WTC11 (cell line): Measurements from ENCODE around the gene FKBP11. TPM values are rescaled to one million over a fixed set of nuclear protein-coding genes. Genes with fewer than 3 reads are reported as not detected.

Source experiments
- ATAC-seq: fragments of 200-7000 bp; cut with Tn5 transposase; 2 replicates; pipeline ENCODE4 v1.10.0; 2021; ENCODE audit warnings: mild to moderate bottlenecking, moderate library complexity
- CTCF ChIA-PET: fragments of 300-600 bp; sonication (Branson Sonifier 250); formaldehyde crosslinking; loops from one replicate; lab custom pipeline; 2021; ENCODE audit warnings: antibody characterized with exemption; lab: Charles Lee
- POLR2A ChIA-PET: fragments of 350-600 bp; sonication (Branson Sonifier 250); formaldehyde crosslinking; loops from one replicate; lab custom pipeline; 2021; ENCODE audit warnings: antibody characterized with exemption; lab: Charles Lee
- DNase-seq: peaks from one replicate; pipeline ENCODE4 v3.0.0; 2021; ENCODE audit warnings: low spot score
- H3K27ac Mint-ChIP-seq: 2 replicates; pipeline ENCODE4 v1.8.0; 2021; ENCODE audit warnings: mixed read lengths
- H3K27me3 Mint-ChIP-seq: 2 replicates; pipeline ENCODE4 v1.8.0; 2021; ENCODE audit warnings: low read depth, mild to moderate bottlenecking, moderate library complexity, mixed read lengths
- H3K36me3 Mint-ChIP-seq: 2 replicates; pipeline ENCODE4 v1.8.0; 2021; ENCODE audit warnings: mixed read lengths
- H3K4me1 Mint-ChIP-seq: 2 replicates; pipeline ENCODE4 v1.8.0; 2022; ENCODE audit warnings: mixed read lengths
- H3K4me3 Mint-ChIP-seq: 2 replicates; pipeline ENCODE4 v1.8.0; 2021; ENCODE audit warnings: mild to moderate bottlenecking, moderate library complexity, mixed read lengths
- H3K9me3 Mint-ChIP-seq: 2 replicates; pipeline ENCODE4 v1.8.0; 2021; ENCODE audit warnings: mixed read lengths
- CBFB ChIP-seq: sonication (generic); formaldehyde crosslinking; IDR thresholded peaks from 2 replicates; pipeline ENCODE4 v1.8.1; 2022; ENCODE audit warnings: mild to moderate bottlenecking, low read depth, missing genetic modification reagents
- E2F1 ChIP-seq: sonication (generic); formaldehyde crosslinking; IDR thresholded peaks from 2 replicates; pipeline ENCODE4 v1.8.0; 2022; ENCODE audit warnings: mild to moderate bottlenecking, missing genetic modification reagents
- FOXJ3 ChIP-seq: sonication (generic); formaldehyde crosslinking; IDR thresholded peaks from 2 replicates; pipeline ENCODE4 v1.9.0; 2021; ENCODE audit warnings: missing genetic modification reagents, mild to moderate bottlenecking, borderline replicate concordance
- GABPB1 ChIP-seq: sonication (generic); formaldehyde crosslinking; IDR thresholded peaks from 2 replicates; pipeline ENCODE4 v1.8.1; 2023; ENCODE audit warnings: mild to moderate bottlenecking, missing genetic modification reagents
- HMGA2 ChIP-seq: fragments of 250-450 bp; sonication (Bioruptor Pico); IDR thresholded peaks from 2 replicates; pipeline ENCODE4 v1.4.0; 2021; ENCODE audit warnings: mild to moderate bottlenecking, moderate library complexity
- KAT7 ChIP-seq: sonication (generic); formaldehyde crosslinking; IDR thresholded peaks from 2 replicates; pipeline ENCODE4 v1.8.1; 2023; ENCODE audit warnings: missing genetic modification reagents, mild to moderate bottlenecking, borderline replicate concordance
- NR2C2 ChIP-seq: sonication (generic); formaldehyde crosslinking; IDR thresholded peaks from 2 replicates; pipeline ENCODE4 v1.8.0; 2022; ENCODE audit warnings: mild to moderate bottlenecking, missing genetic modification reagents
- NR3C1 ChIP-seq: sonication (generic); formaldehyde crosslinking; conservative IDR thresholded peaks from 2 replicates; pipeline ENCODE4 v1.8.1; 2023; ENCODE audit warnings: low read depth, mild to moderate bottlenecking, missing genetic modification reagents
- RELA ChIP-seq: sonication (generic); formaldehyde crosslinking; IDR thresholded peaks from 2 replicates; pipeline ENCODE4 v1.8.1; 2022; ENCODE audit warnings: missing genetic modification reagents, mild to moderate bottlenecking, borderline replicate concordance
- SP1 ChIP-seq: sonication (generic); formaldehyde crosslinking; conservative IDR thresholded peaks from 2 replicates; pipeline ENCODE4 v1.8.1; 2022; ENCODE audit warnings: missing genetic modification reagents
- USF2 ChIP-seq: sonication (generic); formaldehyde crosslinking; IDR thresholded peaks from 2 replicates; pipeline ENCODE4 v1.8.1; 2023; ENCODE audit warnings: mild to moderate bottlenecking, missing genetic modification reagents, moderate library complexity
- ZNF263 ChIP-seq: sonication (generic); formaldehyde crosslinking; IDR thresholded peaks from 2 replicates; pipeline ENCODE4 v1.8.1; 2022; ENCODE audit warnings: low read depth, mild to moderate bottlenecking, moderate library complexity, missing genetic modification reagents
- ZNF317 ChIP-seq: sonication (generic); formaldehyde crosslinking; IDR thresholded peaks from 2 replicates; pipeline ENCODE4 v1.8.1; 2023; ENCODE audit warnings: low read depth, mild to moderate bottlenecking, moderate library complexity, missing genetic modification reagents, borderline replicate concordance
- ZNF416 ChIP-seq: fragments of 250-450 bp; sonication (Bioruptor Pico); IDR thresholded peaks from 2 replicates; pipeline ENCODE4 v1.9.0; 2021; ENCODE audit warnings: mild to moderate bottlenecking, inconsistent platforms
- total RNA-seq: library from RNA; stranded (reverse); gene quantifications from 3 replicates; pipeline ENCODE4 v1.2.3, GENCODE V29; 2021
- TF ChIP-seq, protein P1 (sequence below): sonication (generic); formaldehyde crosslinking; IDR thresholded peaks from 2 replicates; pipeline ENCODE4 v1.8.0; 2022; ENCODE audit warnings: mild to moderate bottlenecking, missing genetic modification reagents
- TF ChIP-seq, protein P2 (sequence below): sonication (generic); formaldehyde crosslinking; IDR thresholded peaks from 2 replicates; pipeline ENCODE4 v1.8.1; 2023; ENCODE audit warnings: mild to moderate bottlenecking, missing genetic modification reagents, moderate library complexity
- TF ChIP-seq, protein P3 (sequence below): sonication (generic); formaldehyde crosslinking; IDR thresholded peaks from 2 replicates; pipeline ENCODE4 v1.8.1; 2023; ENCODE audit warnings: mild to moderate bottlenecking, missing genetic modification reagents
- TF ChIP-seq, protein P4 (sequence below): sonication (generic); formaldehyde crosslinking; IDR thresholded peaks from 2 replicates; pipeline ENCODE4 v1.8.1; 2022; ENCODE audit warnings: mild to moderate bottlenecking, missing genetic modification reagents, moderate library complexity, borderline replicate concordance

Gene FKBP11
- total RNA-seq, 1 experiment from 2014 or later: 64.5 TPM

DNA sequence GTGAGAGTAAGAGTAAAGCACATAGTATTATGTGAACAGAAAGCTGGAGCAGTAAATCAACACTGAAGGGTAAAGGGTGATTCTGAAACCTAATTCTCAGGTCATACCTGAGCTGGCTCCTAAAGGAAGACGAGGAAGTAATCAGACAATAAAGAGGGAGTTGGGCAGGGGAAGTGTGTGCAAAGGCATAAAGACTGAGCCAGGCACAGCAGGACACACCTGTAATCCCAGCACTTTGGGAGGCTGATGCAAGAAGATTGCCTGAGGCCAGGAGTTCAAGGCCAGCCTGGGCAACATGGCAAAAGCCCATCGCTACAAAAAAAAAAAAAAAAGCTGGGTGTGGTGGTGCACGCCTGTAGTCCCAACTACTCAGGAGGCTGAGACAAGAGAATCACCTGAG lies 22.4 kb upstream of the FKBP11 start:
- Mint-ChIP-seq H3K36me3 (peaks cover 11% of the 10 kb centered on the region), H3K9me3 (no peaks in the 10 kb centered on the region), H3K27me3 (no peaks in the 10 kb centered on the region), H3K4me3 (no peak overlapping the region), H3K27ac (peak overlapping the region; percentile 33), H3K4me1 (peaks cover 12% of the 10 kb centered on the region)
- POLR2A ChIA-PET: interaction anchor here (0.6 to 1.1 kb wide), 2 partner anchors 9 to 18 kb away, joined by 3 to 5 read pairs; partner anchors contain the start of gene ARF3
- no peak for ATAC-seq
- no peak for TF ChIP-seq RELA (CRISPR knock-in tag)
- no peak for TF ChIP-seq USF2 (CRISPR knock-in tag)
- peak; percentile 33; the same call in 1 of the 2 replicates for TF ChIP-seq GABPB1 (CRISPR knock-in tag)
- DNase-seq: no peak
- CTCF ChIA-PET: interaction anchor here (0.7 to 1.7 kb wide), 7 partner anchors 10 to 95 kb away, joined by 3 to 6 read pairs (median 5); no protein-coding TSS in a partner anchor

- POLR2A ChIA-PET: interaction anchor here (1.1 kb wide), 1 partner anchor 10 kb away, joined by 5 read pairs; the partner anchor contains the start of gene ARF3
- peak overlapping the region; percentile 92 for H3K27ac Mint-ChIP-seq
- peaks cover 6% of the 10 kb centered on the region for H3K36me3 Mint-ChIP-seq
- H3K27me3 Mint-ChIP-seq: no peaks in the 10 kb centered on the region
- H3K9me3 Mint-ChIP-seq: no peaks in the 10 kb centered on the region
- DNase-seq: no peak
- TF ChIP-seq GABPB1 (CRISPR knock-in tag) (no peak), HMGA2 (CRISPR knock-in tag) (no peak), NR2C2 (no peak)
- TF ChIP-seq, protein P1, sequence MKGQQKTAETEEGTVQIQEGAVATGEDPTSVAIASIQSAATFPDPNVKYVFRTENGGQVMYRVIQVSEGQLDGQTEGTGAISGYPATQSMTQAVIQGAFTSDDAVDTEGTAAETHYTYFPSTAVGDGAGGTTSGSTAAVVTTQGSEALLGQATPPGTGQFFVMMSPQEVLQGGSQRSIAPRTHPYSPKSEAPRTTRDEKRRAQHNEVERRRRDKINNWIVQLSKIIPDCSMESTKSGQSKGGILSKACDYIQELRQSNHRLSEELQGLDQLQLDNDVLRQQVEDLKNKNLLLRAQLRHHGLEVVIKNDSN (CRISPR knock-in tag): no peak
- TF ChIP-seq, protein P2, sequence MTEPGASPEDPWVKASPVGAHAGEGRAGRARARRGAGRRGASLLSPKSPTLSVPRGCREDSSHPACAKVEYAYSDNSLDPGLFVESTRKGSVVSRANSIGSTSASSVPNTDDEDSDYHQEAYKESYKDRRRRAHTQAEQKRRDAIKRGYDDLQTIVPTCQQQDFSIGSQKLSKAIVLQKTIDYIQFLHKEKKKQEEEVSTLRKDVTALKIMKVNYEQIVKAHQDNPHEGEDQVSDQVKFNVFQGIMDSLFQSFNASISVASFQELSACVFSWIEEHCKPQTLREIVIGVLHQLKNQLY (CRISPR knock-in tag): no peak
- peaks cover 12% of the 10 kb centered on the region for H3K4me1 Mint-ChIP-seq
- no peak overlapping the region for H3K4me3 Mint-ChIP-seq
- ATAC-seq: no peak
- CTCF ChIA-PET: interaction anchor here (0.6 to 1.7 kb wide), 4 partner anchors 9 to 41 kb away, joined by 3 to 6 read pairs (median 5); partner anchors contain the start of gene FKBP11
Observed at GRCh38 chr12:48946943-48947342, 21.7 kb upstream of the FKBP11 start.

DNA sequence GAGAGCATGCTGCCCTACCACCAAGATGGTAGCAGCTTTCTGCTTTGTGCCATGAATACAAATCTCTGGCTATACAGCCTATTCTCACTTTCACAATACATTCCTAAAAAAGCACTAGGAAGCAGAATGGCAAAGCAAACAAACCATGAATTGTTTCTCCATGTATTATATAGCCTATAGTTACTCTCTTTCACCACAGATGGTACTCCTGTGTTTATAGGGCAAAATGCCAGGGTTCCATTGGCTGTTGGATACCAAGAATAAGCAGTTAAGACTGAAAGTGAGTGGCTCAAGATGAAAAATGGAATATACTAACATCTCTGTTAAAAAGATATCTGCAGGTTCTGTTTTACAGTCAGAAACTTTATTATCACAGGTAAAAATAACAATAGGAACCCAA lies 20.9 kb upstream of the FKBP11 start:
- ATAC-seq: no peak
- Mint-ChIP-seq H3K4me3 (no peak overlapping the region), H3K27me3 (no peaks in the 10 kb centered on the region), H3K9me3 (no peaks in the 10 kb centered on the region), H3K4me1 (peaks cover 12% of the 10 kb centered on the region), H3K27ac (peak overlapping the region; percentile 92; the same call in 1 of the 2 replicates), H3K36me3 (peaks cover 8% of the 10 kb centered on the region)
- CTCF ChIA-PET: interaction anchor here (0.8 to 1.7 kb wide), 5 partner anchors 10 to 55 kb away, joined by 3 to 4 read pairs (median 4); a partner anchor contains a TSS
- TF ChIP-seq ZNF263 (CRISPR knock-in tag) (no peak), KAT7 (CRISPR knock-in tag) (no peak), NR3C1 (CRISPR knock-in tag) (no peak), SP1 (CRISPR knock-in tag) (no peak), ZNF317 (CRISPR knock-in tag) (no peak), E2F1 (no peak), ZNF416 (CRISPR knock-in tag) (no peak), CBFB (CRISPR knock-in tag) (no peak), FOXJ3 (no peak)
- TF ChIP-seq, protein P1 (CRISPR knock-in tag): no peak
- TF ChIP-seq, protein P3, sequence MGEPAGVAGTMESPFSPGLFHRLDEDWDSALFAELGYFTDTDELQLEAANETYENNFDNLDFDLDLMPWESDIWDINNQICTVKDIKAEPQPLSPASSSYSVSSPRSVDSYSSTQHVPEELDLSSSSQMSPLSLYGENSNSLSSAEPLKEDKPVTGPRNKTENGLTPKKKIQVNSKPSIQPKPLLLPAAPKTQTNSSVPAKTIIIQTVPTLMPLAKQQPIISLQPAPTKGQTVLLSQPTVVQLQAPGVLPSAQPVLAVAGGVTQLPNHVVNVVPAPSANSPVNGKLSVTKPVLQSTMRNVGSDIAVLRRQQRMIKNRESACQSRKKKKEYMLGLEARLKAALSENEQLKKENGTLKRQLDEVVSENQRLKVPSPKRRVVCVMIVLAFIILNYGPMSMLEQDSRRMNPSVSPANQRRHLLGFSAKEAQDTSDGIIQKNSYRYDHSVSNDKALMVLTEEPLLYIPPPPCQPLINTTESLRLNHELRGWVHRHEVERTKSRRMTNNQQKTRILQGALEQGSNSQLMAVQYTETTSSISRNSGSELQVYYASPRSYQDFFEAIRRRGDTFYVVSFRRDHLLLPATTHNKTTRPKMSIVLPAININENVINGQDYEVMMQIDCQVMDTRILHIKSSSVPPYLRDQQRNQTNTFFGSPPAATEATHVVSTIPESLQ (CRISPR knock-in tag): no peak
- TF ChIP-seq, protein P4, sequence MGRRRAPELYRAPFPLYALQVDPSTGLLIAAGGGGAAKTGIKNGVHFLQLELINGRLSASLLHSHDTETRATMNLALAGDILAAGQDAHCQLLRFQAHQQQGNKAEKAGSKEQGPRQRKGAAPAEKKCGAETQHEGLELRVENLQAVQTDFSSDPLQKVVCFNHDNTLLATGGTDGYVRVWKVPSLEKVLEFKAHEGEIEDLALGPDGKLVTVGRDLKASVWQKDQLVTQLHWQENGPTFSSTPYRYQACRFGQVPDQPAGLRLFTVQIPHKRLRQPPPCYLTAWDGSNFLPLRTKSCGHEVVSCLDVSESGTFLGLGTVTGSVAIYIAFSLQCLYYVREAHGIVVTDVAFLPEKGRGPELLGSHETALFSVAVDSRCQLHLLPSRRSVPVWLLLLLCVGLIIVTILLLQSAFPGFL (CRISPR knock-in tag): no peak
- no peak for DNase-seq
- POLR2A ChIA-PET: interaction anchor here (1.0 kb wide), 1 partner anchor 9 kb away, joined by 3 read pairs; no protein-coding TSS in a partner anchor
